ENCODE results near the gene ZNF555.

GRCh38 chr19:2795827-2796658 is 45.2 kb upstream of the ZNF555 start:
- TF ChIP-seq POLR2AphosphoS5 (IDR thresholded peaks at IDR 0.05; ENCODE audit: low read depth, low read length) (no peak), TAF1 (IDR thresholded peaks at IDR 0.05; ENCODE audit: borderline replicate concordance, insufficient read depth, low read length) (no peak), SIN3A (IDR thresholded peaks at IDR 0.05; ENCODE audit: borderline replicate concordance, insufficient read depth, low read length) (no peak), REST (IDR thresholded peaks at IDR 0.05; ENCODE audit: insufficient read depth in 1 of 2, low read depth in 2 of 2, low read length in 2 of 2) (no peak)
